CD4-positive, CD25-positive, alpha-beta regulatory T cell (primary cell): ENCODE data around the gene ANKRD33B. TPM values are rescaled to one million over a fixed set of nuclear protein-coding genes. Genes with fewer than 3 reads are reported as not detected.

ENCODE experiments used
- ATAC-seq, 2 donors: fragments of 150-1000 bp; cut with Tn5 transposase; one replicate each; pipeline ENCODE4 v1.10.0; 2021; ENCODE audit warnings: low read depth in 2 of 2, moderate number of reproducible peaks in 2 of 2, moderate library complexity in 1 of 2
- DNase-seq, 3 donors: peaks; one replicate each; pipeline versions ENCODE4 v3.0.0 to v3.0.0-alpha.2; 2012 to 2022; ENCODE audit warnings: mixed read lengths in 1 of 3
- H3K27ac ChIP-seq: one replicate; pipeline ENCODE4 v1.7.0; 2013; ENCODE audit warnings: mild to moderate bottlenecking, low read length; ENCODE audit not compliant: insufficient read depth, poor library complexity, severe bottlenecking
- H3K27me3 ChIP-seq: one replicate; pipeline ENCODE4 v1.7.0; 2013; ENCODE audit warnings: low read length; ENCODE audit not compliant: control insufficient read depth, insufficient read depth
- H3K36me3 ChIP-seq: one replicate; pipeline ENCODE4 v1.7.0; 2013; ENCODE audit warnings: mild to moderate bottlenecking, low read length, moderate library complexity; ENCODE audit not compliant: control insufficient read depth, insufficient read depth
- H3K4me1 ChIP-seq: 2 replicates; pipeline ENCODE4 v1.7.0; 2013; ENCODE audit warnings: mild to moderate bottlenecking, low read length; ENCODE audit not compliant: insufficient read depth, control insufficient read depth, poor library complexity, severe bottlenecking
- H3K4me3 ChIP-seq: one replicate; pipeline ENCODE4 v1.7.0; 2013; ENCODE audit warnings: low read depth, mild to moderate bottlenecking, low read length, moderate library complexity
- H3K9me3 ChIP-seq, 2 experiments: 1 replicate in 1 of 2; 2 replicates in 1 of 2; pipeline ENCODE4 v1.7.0; 2013; ENCODE audit warnings: low read length in 2 of 2, mild to moderate bottlenecking in 1 of 2, moderate library complexity in 1 of 2; ENCODE audit not compliant: control insufficient read depth in 2 of 2
- H3K27ac Mint-ChIP-seq, 3 donors: one replicate each; pipeline ENCODE4 v1.8.0; 2020 to 2022; ENCODE audit warnings: mild to moderate bottlenecking in 3 of 3, mixed read lengths in 3 of 3, moderate library complexity in 2 of 3
- H3K27me3 Mint-ChIP-seq: one replicate; pipeline ENCODE4 v1.8.0; 2022; ENCODE audit warnings: mild to moderate bottlenecking, mixed read lengths
- H3K36me3 Mint-ChIP-seq: one replicate; pipeline ENCODE4 v1.8.0; 2020; ENCODE audit warnings: mixed read lengths
- H3K4me1 Mint-ChIP-seq, 4 donors: one replicate each; pipeline ENCODE4 v1.8.0; 2020 to 2022; ENCODE audit warnings: mixed read lengths in 4 of 4, mild to moderate bottlenecking in 1 of 4
- H3K4me3 Mint-ChIP-seq, 4 donors: one replicate each; pipeline ENCODE4 v1.8.0; 2020 to 2022; ENCODE audit warnings: mild to moderate bottlenecking in 4 of 4, mixed read lengths in 4 of 4, moderate library complexity in 3 of 4
- H3K9me3 Mint-ChIP-seq, 7 donors: one replicate each; pipeline ENCODE4 v1.8.0; 2020 to 2022; ENCODE audit warnings: mixed read lengths in 7 of 7, mild to moderate bottlenecking in 3 of 7, moderate library complexity in 2 of 7
- polyA plus RNA-seq, 4 donors: library from polyadenylated mRNA; unstranded; fragments of 300-500 nt; fragmentation: Illumina TruSeq; gene quantifications; one replicate each; pipeline ENCODE4 v1.2.3, GENCODE V29; 2021
- total RNA-seq: library from RNA; stranded (reverse); gene quantifications from one replicate; pipeline ENCODE4 v1.2.3, GENCODE V29; 2022

The ANKRD33B gene
- total and polyA plus RNA-seq, 5 donors from 2014 or later, result 0.25 to 6.6 (median 0.33) TPM

DNA sequence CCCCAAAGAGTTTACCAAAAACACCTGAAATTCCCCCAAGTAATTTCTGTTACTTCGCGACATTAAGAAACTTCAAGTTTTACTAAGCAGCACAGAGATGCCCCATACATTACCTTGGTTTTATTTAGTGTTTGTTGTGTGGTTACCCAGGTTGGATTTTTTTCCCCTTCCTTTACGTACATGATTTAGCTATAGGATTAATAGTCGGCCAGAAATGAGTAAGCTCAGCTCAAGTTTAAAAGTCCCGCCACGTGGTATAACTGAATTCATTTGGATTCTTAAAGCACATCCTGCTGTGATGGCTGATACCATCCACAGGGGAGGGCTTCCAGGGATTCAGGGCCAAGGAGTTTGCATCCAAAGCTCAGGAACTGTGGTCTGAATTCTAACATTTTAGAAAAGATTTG lies 121.2 kb downstream of the ANKRD33B start:
- Histone ChIP-seq H3K36me3 (peaks cover 22% of the 10 kb centered on the region), H3K9me3 (no peaks in the 10 kb centered on the region), H3K27ac (no peak overlapping the region), H3K4me3 (no peak overlapping the region), H3K4me1 (no peaks in the 10 kb centered on the region), H3K27me3 (no peaks in the 10 kb centered on the region)
- Mint-ChIP-seq H3K27me3 (no peaks in the 10 kb centered on the region), H3K36me3 (peaks cover 50% of the 10 kb centered on the region), H3K27ac (no peak overlapping the region), H3K9me3 (peaks cover 0 to 2% (median 0%) of the 10 kb centered on the region in 7 donors), H3K4me1 (peaks cover 5 to 9% (median 7%) of the 10 kb centered on the region in 4 donors), H3K4me3 (no peak overlapping the region)
- ATAC-seq, result no peak
- no peak for DNase-seq

DNA sequence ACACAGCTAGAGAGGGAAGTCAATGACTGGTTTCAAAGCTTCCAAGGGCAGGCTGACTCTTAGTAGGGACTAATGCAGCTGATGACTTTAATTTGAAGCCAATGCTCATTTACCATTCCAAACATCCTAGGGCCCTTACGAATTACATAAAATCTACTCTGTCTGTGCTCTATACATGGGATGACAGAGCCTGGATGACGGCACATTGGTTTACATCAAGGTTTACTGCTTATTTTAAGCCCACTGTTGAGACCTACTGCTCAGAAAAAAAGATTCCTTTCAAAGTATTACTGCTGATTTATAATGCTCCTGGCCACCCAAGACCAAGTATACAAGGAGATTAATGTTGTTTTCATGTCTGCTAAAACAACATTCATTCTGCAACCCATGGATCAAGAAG lies 123.0 kb downstream of the ANKRD33B start:
- no peak overlapping the region for H3K27ac ChIP-seq
- H3K27me3 Mint-ChIP-seq, result no peaks in the 10 kb centered on the region
- H3K4me3 ChIP-seq, result no peak overlapping the region
- ATAC-seq (no peak), DNase-seq (no peak)
- H3K27me3 ChIP-seq, result no peaks in the 10 kb centered on the region
- peaks cover 5 to 11% (median 7%) of the 10 kb centered on the region in 4 donors for H3K4me1 Mint-ChIP-seq
- no peaks in the 10 kb centered on the region for H3K4me1 ChIP-seq
- H3K9me3 ChIP-seq, result no peaks in the 10 kb centered on the region
- H3K36me3 ChIP-seq, result peaks cover 9% of the 10 kb centered on the region
- peak overlapping the region in 1 of 3 donors; percentile 48 for H3K27ac Mint-ChIP-seq
- H3K9me3 Mint-ChIP-seq, result peaks cover 0 to 2% (median 0%) of the 10 kb centered on the region in 7 donors
- peaks cover 44% of the 10 kb centered on the region for H3K36me3 Mint-ChIP-seq
- H3K4me3 Mint-ChIP-seq, result no peak overlapping the region

DNA sequence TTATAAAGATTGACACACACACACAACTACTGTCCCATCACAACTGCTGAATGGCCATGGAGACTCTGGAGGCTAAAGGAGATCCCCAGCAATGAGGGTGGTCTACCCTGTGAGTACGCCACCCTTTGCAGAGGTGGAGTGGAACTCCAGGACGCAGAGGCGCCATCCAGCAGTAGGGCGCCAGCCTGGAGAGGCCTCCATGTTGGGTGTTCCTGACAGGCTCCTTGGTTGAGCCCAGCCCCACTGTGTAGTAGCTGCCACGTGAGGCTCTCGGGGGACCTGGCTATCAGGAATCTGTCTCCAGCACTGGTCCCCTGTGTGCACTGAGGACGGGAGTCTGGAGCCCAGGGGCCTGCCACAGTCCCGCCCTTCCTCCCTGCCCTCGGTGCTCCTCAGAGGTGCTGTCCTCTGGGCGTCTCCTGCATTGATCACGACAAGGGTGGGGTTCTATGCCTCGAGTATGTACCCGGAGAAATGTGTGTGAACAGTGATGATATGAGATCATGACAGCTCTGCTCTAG lies 124.8 kb downstream of the ANKRD33B start:
- H3K27ac Mint-ChIP-seq, result peak overlapping the region in 1 of 3 donors; percentile 56
- H3K4me3 ChIP-seq, result no peak overlapping the region
- no peaks in the 10 kb centered on the region for H3K9me3 ChIP-seq
- peaks cover under 1% of the 10 kb centered on the region for H3K36me3 ChIP-seq
- peaks cover 5 to 11% (median 7%) of the 10 kb centered on the region in 4 donors for H3K4me1 Mint-ChIP-seq
- ATAC-seq (no peak), DNase-seq (no peak)
- no peaks in the 10 kb centered on the region for H3K27me3 Mint-ChIP-seq
- no peaks in the 10 kb centered on the region for H3K27me3 ChIP-seq
- H3K36me3 Mint-ChIP-seq, result peaks cover 35% of the 10 kb centered on the region
- peaks cover 0 to 2% (median 0%) of the 10 kb centered on the region in 7 donors for H3K9me3 Mint-ChIP-seq
- no peak overlapping the region for H3K4me3 Mint-ChIP-seq
- no peak overlapping the region for H3K27ac ChIP-seq
- no peaks in the 10 kb centered on the region for H3K4me1 ChIP-seq

DNA sequence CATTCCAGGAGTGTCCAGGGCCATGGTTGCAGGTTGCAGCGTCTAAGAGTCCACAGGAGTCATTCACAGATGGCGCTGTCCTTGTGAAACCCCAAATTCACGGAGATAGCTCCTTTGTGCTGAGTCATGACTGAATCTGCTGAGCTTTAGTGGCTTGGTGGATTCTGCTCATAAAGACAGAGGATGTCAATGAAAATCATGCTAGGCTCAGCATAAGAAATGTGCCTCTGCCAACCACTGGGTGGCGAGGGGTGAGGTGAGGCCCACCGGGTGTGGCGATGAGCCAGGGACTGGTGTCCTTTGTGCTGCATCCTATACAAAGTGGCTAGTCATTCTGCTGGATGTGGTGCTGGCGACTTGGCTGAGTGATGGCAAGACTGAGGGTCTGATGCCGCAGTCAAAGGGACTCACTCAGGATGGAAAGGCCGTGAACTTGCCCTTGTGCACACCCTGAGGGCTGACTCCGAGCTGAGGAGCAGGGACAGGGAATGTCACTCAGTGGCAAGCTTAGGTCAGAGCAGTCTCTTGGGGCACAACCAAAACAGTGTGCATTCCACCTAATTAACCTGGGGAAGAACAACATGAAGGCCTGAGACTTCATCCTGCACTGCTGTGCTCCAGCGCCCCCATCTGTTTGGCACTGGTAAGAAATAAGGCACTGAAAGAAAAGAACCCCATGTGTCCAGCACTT lies 125.7 kb downstream of the ANKRD33B start:
- Mint-ChIP-seq H3K4me3 (no peak overlapping the region), H3K27me3 (no peaks in the 10 kb centered on the region), H3K27ac (peak overlapping the region in 1 of 3 donors; percentile 56), H3K9me3 (peaks cover 0 to 2% (median 0%) of the 10 kb centered on the region in 7 donors), H3K36me3 (peaks cover 31% of the 10 kb centered on the region), H3K4me1 (peaks cover 4 to 11% (median 7%) of the 10 kb centered on the region in 4 donors)
- Histone ChIP-seq H3K4me1 (no peaks in the 10 kb centered on the region), H3K9me3 (no peaks in the 10 kb centered on the region), H3K36me3 (no peaks in the 10 kb centered on the region), H3K27me3 (no peaks in the 10 kb centered on the region), H3K4me3 (no peak overlapping the region), H3K27ac (no peak overlapping the region)
- DNase-seq (peak in 1 of 3 donors; percentile 46), ATAC-seq (peak; percentile 11 to 40)

DNA sequence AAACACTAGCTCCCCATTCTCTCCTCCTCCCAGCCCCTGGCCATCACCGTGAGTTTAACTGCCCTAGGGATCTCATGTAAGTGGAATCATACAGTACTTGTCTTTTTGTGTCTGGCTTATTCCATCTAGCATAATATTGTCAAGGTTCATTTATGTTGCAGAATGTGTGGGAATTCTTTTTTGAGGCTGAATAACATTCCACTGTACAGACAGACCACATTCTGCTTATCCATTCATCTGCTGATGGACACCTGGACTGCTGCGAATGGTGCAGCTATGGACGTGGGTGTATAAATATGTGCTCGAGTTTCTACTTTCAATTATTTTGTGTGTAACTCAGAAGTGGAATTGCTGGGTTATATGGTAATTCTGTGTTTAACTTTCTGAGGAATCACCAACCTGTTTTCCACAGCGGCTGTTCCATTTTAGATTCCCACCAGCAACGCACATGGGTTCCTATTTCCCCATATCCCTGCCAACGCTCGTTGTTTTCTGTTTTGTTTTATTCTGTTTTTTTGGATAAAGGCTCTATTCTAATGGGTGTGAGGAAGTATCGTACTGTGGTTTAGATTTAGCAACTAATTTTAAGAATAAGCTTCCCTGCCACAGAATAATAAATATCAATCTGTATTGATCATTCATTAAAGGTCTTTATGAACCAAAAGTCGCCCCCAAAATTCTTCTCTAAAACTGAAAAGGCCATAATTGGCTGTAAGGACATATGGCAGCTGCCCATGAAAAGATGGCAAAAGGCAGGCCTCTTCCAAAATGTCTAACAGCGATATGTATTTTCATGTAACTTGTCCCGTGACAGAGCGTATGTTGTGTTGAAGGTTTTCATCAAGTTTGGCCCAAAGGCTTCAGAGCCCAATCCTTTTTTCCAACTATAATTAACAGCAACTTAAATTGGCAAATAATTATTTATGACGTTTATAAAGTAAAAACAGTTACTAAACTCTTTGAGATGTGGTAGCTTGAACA lies 126.9 kb downstream of the ANKRD33B start:
- ATAC-seq, result no peak
- Mint-ChIP-seq H3K27me3 (no peaks in the 10 kb centered on the region), H3K36me3 (peaks cover 23% of the 10 kb centered on the region), H3K9me3 (peaks cover 0 to 2% (median 0%) of the 10 kb centered on the region in 7 donors), H3K4me1 (peaks cover 4 to 8% (median 7%) of the 10 kb centered on the region in 4 donors), H3K27ac (no peak overlapping the region), H3K4me3 (no peak overlapping the region)
- Histone ChIP-seq H3K27ac (no peak overlapping the region), H3K9me3 (no peaks in the 10 kb centered on the region), H3K4me1 (no peaks in the 10 kb centered on the region), H3K36me3 (no peaks in the 10 kb centered on the region), H3K27me3 (no peaks in the 10 kb centered on the region), H3K4me3 (no peak overlapping the region)
- DNase-seq, result no peak

DNA sequence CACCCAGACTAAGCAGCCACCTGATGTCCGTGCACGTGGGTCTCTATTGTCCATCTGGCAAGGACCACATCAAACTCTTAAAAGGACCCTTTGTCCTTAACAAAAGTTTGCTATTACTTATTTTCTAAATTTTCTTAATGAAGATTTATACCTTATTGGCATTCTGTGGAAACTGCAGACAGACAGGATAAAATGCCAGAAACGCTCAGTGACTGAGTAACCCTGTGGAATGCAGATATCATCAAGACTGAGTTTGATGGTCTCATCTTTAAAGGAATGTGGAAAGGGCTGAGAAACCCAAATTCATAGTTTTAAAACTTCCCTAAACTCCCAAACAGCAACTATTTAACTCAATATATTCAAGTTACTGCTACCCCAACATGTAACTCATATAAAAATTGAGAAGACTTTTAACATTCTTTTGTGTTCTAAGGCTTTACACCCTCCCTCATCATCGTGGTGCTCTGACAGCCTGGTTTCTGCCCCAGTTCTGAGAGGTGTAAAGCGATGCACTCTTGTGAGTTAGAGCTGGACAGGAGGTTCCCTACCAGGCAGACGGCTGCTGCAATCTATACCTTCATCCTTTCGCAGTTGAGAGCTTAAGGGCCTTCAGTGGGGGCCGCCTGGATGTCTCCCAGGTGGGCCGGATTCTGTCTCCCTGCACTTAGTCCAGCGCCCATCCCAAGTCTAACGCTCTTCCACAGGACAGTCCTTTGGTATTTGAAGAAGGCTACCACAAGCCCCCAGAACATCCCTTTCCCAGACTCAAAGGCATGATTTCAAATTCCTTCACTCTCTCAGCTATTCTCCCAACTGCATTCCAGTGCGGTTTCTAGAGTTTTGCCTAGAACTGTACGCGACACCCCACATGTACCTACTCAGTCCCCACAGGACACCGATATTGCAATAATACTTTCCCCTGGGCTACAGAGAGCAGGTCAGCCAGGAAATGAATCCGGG lies 128.2 kb downstream of the ANKRD33B start:
- H3K9me3 ChIP-seq, result no peaks in the 10 kb centered on the region
- no peak for DNase-seq
- H3K27me3 Mint-ChIP-seq, result no peaks in the 10 kb centered on the region
- peaks cover 0 to 2% (median 0%) of the 10 kb centered on the region in 7 donors for H3K9me3 Mint-ChIP-seq
- ATAC-seq, result no peak
- H3K27ac ChIP-seq, result no peak overlapping the region
- no peaks in the 10 kb centered on the region for H3K27me3 ChIP-seq
- no peak overlapping the region for H3K4me3 Mint-ChIP-seq
- H3K4me3 ChIP-seq, result no peak overlapping the region
- no peaks in the 10 kb centered on the region for H3K4me1 ChIP-seq
- H3K36me3 ChIP-seq, result no peaks in the 10 kb centered on the region
- peaks cover 20% of the 10 kb centered on the region for H3K36me3 Mint-ChIP-seq
- H3K4me1 Mint-ChIP-seq, result peaks cover 4 to 12% (median 8%) of the 10 kb centered on the region in 4 donors
- peak overlapping the region in 1 of 3 donors; percentile 59 for H3K27ac Mint-ChIP-seq
